NT2/D1 (cell line): ENCODE measurements around the gene AGAP2.

ENCODE experiments used
- SUZ12 ChIP-seq: IDR thresholded peaks from 2 replicates; pipeline ENCODE4 v1.6.1; 2011; ENCODE audit not compliant: insufficient read length, insufficient read depth; ENCODE audit errors: extremely low read depth
- YY1 ChIP-seq: IDR thresholded peaks from 2 replicates; pipeline ENCODE4 v1.6.1; 2011; ENCODE audit not compliant: insufficient read length, insufficient read depth
- ZNF274 ChIP-seq: IDR thresholded peaks from 2 replicates; pipeline ENCODE4 v1.6.1; 2011; ENCODE audit warnings: mild to moderate bottlenecking, low read depth, low read length

DNA sequence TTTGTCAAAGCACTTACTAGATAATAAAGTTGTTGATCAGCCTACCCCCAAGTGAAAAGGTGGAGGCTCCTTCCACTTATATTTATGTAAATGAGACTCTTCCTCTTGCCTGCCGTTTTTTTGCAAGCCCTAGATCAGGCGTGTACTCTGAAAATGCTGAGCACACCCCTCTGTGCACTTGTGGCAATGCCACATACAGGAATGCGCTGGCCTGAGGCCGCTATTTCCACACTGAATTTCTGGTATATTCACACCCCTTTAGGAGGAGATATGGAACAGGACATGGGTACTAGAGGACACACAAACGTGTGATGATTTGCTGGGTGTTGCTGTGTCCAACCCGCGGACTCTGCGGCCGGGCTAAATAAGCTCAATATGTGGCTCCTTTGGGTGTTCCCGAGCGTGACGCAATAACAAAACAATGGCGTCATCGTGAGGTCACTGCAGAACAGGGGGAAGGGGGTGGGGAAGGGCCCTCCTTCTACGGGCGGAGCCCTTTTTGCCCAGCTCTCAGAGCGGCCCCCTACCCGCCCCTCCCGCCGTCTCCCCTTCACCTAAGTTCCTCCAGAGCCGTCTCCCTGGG is 5.7 kb upstream of the AGAP2 start:
- TF ChIP-seq ZNF274 (no peak), YY1 (no peak), SUZ12 (no peak)
